ENCODE results near the gene ANK2. TPM values are rescaled to one million over a fixed set of nuclear protein-coding genes. Genes with fewer than 3 reads are reported as not detected.
"Not testable (repeated sequence)": the region's sequence is repeated elsewhere in the genome, so short reads cannot be mapped to it uniquely, and the experiment has no call there.

The ANK2 gene
- polyA plus RNA-seq, 3 donors: 1.2 to 29.7 (median 26.1) TPM

DNA sequence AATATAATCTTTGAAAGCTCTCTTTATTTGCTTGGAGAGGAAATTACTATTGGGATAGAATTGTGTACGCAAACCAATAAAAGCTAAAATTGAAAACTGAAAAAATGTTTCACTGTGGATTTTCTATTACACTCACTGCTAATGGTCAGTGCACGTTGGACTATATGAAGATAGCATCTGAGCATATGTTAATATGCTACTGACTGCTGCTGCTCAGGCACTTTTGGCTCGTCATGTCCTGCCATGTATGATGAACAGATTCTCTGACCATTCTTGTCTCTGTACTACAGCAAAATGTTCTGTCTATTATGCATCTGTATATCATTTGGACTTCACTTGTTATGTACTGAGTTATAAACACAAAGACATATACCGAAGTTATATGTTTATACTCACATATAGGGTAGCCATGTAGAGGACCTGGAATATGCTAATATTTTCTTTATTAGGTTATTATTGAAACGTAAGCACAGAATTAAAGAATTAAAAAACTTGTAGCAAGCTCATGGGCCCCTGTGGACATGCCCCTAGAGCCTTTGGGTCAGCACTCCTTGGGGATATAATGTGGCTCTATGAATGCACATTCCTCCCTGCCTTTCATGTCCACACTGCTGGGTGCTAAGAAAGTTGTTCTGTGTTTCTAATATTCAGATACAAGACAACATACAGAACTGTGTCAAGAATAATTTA lies 120.8 kb downstream of the ANK2 start:
- WGBS, 3 donors: 74 to 78% (median 76%) methylated on average over 5 of the region's 5 CpGs
- no peak overlapping the region for H3K27ac ChIP-seq (ENCODE audit: low read depth, low read length)

DNA sequence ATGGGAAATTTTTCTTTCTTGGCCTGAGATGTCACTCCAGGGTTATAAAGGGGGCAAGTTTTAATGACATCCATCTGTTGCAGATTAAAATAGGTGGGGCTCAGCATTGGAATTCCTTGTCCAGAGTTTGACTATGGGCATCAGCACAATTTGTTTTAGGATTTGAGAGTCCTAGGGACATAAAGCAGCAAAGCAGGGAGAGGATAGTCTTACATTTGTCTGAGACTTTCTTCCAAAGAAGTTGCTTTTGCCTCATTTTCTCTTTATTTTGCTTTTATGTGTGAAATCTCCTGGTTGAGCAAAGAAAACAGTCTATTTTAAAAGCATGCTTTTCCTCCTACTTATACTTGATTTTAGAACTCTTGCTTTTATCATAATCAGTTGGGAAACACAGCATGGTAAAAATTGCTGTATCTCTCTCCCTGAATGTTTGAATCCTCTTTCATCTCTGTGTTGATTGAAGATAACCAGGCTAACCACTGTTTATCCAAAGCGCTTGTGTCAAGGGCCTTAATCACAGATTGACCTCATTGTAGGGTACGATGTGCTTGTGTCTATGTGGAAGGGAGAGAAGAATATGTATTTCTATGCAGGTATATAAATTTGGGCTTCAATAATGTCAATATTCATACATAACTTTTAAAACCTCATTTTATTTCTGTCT lies 121.5 kb downstream of the ANK2 start:
- WGBS, 3 donors: 32 to 68% (median 64%) methylated on average over 2 of the region's 2 CpGs

DNA sequence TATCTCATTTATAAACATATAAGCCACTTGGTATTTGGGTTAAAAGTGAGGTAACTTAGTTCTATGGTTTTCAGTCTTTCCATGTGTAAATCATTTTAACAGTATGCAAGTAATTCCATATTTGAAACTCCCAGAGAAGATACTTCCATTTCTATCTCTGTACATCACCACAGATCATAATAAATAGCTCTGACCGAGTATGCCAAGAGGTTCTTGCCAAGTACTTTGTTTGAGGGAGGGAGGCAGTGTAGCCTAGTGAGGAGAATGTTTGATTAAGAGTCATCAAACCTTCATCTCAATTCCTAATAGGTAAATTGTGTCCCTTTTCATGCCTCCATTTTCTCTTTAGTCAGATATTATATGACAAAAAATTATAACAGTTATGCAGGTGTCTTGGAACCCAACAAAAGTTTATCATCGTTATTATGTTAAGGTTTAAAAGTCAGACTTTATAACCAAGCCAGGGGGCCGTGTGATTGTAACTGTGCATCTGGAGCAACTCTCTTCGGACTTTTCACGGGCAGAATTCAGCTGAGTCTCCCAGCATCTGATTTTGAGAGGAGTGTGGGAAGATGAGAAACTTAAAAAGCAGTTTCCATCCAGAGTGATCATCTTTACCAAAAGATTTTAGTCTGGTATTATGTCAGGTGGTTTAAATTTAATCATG lies 123.8 kb downstream of the ANK2 start:
- WGBS, 3 donors: 68 to 74% (median 69%) methylated on average over 5 of the region's 5 CpGs
- no peak overlapping the region for H3K27ac ChIP-seq (ENCODE audit: low read depth, low read length)

More for the DNA sequence above, 121.5 kb downstream of the ANK2 start:
- H3K27ac ChIP-seq (ENCODE audit: low read depth, low read length): no peak overlapping the region

DNA sequence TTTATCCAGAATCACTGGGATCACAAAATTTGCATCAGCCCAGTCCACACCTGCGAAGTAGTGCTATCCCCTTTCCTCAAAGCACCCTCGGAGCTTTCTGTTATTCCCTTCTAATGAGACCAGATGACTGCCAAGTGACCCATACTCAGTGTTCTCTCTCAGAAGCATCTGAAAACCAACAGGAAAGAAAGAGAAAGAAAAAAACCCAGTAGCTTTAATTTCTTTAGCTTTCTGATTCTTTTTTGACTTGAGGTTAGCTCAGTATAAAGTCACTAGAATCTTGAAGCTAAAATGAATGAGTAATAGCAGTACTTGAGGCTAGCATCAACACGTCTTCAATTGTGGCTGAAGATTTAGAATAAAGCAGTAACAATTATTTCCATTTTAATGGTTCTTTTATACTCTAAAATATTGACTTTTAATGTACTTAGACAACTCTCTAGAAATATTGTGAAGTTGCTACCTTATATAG lies 124.4 kb downstream of the ANK2 start:
- 61 to 75% (median 70%) methylated on average over 3 of the region's 3 CpGs for WGBS, 3 donors
- no peak overlapping the region for H3K27ac ChIP-seq (ENCODE audit: low read depth, low read length)

DNA sequence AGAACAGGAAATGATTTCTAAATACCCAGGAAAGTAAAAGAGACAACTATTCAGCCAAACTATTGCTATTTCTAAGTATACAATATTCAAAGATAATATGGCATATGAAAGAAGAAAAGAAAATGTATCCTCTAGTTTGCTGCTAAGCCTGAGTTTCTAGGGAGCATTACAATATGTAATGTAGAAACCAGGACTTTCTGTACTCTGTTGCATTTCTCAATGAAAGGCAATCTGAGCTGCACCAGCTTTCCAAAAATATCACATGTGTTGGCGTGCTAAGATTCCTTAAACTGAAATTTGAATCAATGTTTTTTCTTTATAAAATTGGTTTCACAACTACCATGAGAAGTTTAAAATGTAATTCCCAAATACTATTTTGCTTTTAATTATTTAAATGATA lies 129.6 kb downstream of the ANK2 start:
- no peak overlapping the region for H3K27ac ChIP-seq (ENCODE audit: low read depth, low read length)
- WGBS, 3 donors: 45 to 72% (median 55%) methylated on average over 1 of the region's 1 CpG

DNA sequence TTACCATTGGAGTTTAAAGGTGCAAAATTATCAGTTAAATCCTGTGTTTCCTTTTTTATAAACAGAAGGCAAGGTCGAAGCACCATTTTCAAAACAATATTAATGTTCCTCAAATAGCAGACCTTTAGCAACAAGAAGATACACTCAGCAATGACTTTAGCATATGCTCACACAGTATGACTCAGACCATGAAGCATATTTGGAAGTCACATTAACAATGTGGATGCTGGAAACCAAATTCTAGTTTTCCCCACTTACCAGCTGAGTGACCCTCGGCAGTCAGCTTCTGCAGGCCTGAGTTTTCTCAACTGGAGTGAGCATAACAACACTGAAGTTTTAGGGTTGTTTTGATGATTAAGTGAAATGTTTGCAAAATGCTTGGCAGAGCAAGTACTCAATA lies 130.5 kb downstream of the ANK2 start:
- WGBS, 3 donors: 58 to 65% (median 64%) methylated on average over 2 of the region's 2 CpGs

DNA sequence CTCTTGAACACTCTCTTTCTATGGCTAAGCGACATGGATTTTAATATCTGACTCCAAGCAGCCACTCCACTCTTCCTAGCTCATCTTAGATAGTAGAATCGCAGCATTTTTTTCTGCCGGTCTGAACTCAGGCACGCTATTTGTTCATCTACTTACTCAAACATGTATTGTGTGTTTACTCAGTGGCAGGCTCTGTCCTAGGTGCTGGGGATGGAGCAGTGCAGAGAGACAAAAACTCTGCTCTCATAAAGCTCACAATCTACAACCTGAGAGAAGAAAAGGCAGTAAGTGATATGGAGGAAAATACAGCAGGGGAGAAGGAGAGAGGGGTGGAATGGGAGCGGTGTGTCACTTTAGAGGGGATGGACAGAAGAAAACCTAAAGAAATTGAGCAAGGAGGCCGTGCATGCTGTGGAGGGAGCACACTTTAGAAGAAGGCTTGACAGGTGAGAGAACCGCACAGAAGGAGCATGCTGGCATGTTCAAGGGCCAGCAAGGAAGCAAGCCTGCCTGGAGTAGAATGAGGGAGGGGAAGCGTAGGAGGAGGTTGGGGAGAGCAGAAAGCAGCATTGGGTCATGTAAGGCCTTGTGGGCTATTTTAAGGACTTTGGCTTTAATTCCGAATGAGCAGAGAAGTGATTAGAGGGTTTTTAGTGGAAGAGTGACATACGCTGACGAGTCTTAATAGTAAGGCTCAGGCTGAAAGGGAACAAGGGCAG lies 132.0 kb downstream of the ANK2 start:
- WGBS, 3 donors: 55 to 75% (median 73%) methylated on average over 11 of the region's 11 CpGs

More for the DNA sequence above, 130.5 kb downstream of the ANK2 start:
- no peak overlapping the region for H3K27ac ChIP-seq (ENCODE audit: low read depth, low read length)

DNA sequence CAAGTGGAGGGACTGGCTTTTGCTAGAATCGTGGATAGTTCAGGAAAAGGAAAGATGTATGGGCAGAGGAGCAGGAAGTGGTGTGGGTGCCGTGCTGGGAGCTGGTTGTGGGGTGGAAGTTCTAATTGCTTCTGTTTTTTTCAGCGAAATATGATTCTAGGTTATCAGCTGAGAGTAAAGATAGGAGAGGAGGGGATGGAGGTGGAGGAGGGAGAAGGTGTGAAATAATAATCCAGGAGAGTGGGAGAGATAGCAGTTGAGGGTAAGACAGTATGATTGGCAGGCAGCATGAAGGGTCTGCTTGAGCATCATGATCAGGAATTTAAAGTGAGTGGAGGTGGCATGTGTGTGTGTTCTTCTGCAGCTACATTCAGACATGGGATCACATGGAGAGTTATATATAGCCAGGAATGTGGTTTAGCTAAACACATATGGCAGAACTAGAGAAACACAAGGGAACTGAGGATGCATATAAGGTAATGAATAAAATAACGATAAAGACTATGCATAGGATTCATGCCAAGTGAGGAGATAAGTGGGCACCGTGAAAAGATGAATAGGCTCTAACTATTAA lies 133.7 kb downstream of the ANK2 start:
- H3K27ac ChIP-seq (ENCODE audit: low read depth, low read length): no peak overlapping the region
- 49 to 58% (median 53%) methylated on average over 5 of the region's 5 CpGs for whole genome bisulfite sequencing, 3 donors

More for the DNA sequence above, 132.0 kb downstream of the ANK2 start:
- H3K27ac ChIP-seq (ENCODE audit: low read depth, low read length): no peak overlapping the region

DNA sequence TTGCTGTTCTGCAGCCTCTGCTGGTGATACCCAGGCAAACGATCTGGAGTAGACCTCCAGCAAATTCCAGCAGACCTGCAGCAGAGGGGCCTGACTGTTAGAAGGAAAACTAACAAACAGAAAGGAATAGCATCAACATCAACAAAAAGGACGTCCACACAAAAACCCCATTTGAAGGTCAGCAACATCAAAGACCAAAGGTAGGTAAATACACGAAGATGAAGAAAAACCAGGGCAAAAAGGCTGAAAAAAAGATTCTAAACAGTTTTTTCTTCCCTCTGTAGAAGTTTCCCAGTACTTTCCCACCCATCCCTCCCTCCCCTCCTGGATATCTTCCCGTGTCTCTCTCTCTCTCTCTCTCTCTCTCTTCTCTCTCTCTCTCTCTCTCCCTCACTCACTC lies 136.8 kb downstream of the ANK2 start:
- not testable (repeated sequence) for H3K27ac ChIP-seq (ENCODE audit: low read depth, low read length)
- WGBS, 3 donors: 20 to 51% (median 42%) methylated on average over 4 of the region's 4 CpGs

DNA sequence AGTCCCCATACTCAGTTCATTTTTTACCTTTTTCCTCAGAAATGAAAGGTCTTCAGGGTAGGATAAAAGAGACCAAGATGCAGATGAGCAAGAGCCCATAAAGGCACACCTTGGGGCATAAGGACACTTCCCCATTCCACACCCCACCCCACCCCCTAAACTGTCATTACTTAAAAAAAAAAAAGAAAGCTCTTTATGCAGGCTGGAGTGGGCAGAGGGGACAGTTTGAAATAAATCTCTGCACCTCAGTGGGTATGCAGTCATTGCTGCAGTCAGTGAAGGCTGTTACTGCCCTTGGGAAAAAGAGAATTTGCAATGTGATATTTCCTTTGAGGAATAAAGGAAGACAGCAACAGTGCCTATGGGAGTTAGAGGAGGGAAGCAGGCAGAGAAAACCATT lies 137.5 kb downstream of the ANK2 start:
- H3K27ac ChIP-seq (ENCODE audit: low read depth, low read length): no peak overlapping the region

DNA sequence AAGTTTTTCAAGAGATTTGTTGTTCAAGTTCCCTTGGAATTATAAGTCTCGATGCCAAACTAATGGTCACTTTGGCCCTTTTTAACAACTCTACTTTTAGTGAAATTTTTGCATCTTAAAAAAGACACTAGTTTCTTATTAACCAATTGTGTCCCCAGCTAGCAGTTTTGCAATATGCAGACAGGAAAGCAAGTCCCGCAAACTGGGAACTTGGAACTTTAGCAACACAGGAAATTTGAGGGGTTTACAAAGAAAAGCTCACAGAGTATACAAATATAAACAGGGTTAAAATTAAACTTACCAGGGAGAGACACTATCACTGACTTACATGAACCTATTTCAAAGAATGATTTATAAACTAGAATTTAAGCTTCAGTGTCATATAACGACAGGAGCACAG lies 137.9 kb downstream of the ANK2 start:
- 40 to 78% (median 49%) methylated on average over 3 of the region's 3 CpGs for WGBS, 3 donors
- no peak overlapping the region for H3K27ac ChIP-seq (ENCODE audit: low read depth, low read length)

DNA sequence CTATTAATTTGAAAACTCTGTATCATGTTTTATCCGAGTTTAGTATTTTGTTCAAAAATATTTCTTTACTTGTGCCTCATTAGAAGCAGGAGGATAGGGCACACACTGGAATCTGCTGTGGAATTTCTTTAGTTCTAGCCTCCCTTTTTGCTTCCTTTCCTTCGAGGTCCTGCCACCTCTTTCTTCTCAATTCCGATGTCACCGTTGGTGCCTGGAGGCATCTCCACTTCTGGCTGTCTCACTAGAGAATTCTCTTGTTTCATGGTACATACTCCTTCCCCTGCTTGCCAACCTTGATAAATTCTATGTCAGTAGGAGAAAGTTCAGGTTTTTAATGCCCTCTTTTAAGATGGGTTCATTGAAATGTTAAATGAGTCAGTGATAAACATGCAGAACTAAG lies 140.1 kb downstream of the ANK2 start:
- H3K27ac ChIP-seq (ENCODE audit: low read depth, low read length): no peak overlapping the region
- 73 to 87% (median 79%) methylated on average over 4 of the region's 4 CpGs for WGBS, 3 donors

DNA sequence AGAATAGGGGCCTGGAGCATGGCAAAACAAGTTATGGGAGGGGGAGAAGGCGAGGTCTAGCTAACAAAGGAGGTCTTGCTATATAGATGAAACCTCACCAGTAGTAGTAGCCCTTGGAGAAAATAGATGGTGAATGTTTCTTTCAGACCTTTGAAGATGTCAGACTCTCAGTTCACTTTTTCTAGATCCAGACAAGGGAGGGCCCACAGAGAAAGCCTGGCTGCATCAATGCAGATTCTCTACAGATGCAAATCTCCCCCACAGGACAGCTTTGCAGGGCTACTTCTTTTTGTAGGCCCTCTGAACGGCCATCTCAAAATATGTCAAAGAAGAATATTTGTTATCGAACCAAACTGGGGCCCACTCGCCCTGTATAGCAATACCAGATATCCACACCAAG lies 159.7 kb downstream of the ANK2 start:
- H3K27ac ChIP-seq (ENCODE audit: low read depth, low read length): no peak overlapping the region
- 76 to 85% (median 78%) methylated on average over 4 of the region's 4 CpGs for WGBS, 3 donors

DNA sequence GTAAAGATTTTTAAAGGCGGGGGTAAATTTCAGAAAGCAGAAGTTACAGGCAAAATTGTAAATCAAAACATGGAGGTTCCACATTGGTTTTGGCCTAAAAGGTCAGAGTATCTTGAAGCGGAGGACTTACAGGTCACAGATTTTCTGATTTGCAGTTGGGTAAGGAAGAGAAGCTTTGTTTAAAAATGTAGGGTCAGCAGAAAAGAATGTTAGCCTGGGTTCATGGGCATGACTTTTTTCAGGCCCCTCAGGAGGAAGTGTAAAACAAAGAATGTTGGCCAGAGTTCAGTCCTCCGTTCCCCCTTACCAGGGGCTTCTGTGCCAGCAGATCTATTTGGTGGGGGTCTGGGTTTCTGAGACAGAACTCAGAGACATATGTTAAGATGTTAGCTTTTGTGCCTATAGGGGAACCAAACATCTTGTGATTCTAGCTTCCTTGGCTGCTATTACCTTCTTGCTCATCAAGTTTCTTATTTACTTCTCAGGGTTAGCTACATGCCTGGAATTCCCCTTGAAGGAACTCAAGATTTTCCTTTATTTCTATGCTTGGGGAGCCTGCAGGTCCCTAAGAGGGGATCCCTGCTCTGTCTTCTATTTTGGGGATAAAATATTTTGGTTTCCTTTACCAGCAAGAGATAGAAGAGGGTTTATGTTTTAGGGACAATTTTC lies 160.3 kb downstream of the ANK2 start:
- 76 to 79% (median 76%) methylated on average over 3 of the region's 3 CpGs for WGBS, 3 donors
- H3K27ac ChIP-seq (ENCODE audit: low read depth, low read length): no peak overlapping the region

DNA sequence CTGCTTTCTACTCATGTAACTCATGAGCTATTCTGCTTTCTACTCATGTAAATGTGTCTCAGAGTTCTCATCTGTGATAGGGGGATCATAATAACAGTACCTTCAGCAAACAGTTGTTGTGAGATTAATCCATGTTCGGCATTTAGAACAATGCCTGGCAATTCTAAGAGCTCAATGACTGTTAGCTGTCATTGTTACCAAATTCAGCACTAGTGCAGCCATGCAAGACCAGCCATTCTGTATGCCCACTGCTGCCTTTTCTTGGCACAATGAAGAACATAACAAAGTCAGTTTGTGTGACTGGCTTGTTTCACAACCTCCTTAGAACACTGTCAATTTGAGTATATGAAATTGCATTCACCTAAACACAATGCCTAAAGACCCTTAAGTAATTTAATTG lies 163.2 kb downstream of the ANK2 start:
- 62 to 88% (median 85%) methylated on average over 1 of the region's 1 CpG for WGBS, 3 donors
- no peak overlapping the region for H3K27ac ChIP-seq (ENCODE audit: low read depth, low read length)

DNA sequence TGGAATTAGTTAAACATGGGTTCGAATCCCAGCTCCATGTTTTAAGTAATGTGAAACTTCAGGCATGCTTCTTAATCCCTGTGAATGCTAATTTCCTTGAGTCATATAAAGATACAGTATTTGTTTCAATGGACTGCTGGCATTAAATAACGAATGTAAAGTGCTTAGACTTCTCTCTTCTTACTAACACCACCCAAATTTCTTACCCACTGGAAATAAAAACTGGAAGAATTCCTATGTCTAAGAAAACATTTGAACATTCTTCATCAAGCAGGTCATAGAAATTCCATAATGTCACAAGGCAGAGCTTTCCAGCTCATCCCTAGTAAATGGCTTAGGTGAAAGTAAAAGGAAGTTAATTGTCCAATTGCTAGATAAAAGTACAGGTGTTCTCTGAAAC lies 172.5 kb downstream of the ANK2 start:
- whole genome bisulfite sequencing, 3 donors: 55 to 60% (median 57%) methylated on average over 2 of the region's 2 CpGs
- H3K27ac ChIP-seq (ENCODE audit: low read depth, low read length): no peak overlapping the region

DNA sequence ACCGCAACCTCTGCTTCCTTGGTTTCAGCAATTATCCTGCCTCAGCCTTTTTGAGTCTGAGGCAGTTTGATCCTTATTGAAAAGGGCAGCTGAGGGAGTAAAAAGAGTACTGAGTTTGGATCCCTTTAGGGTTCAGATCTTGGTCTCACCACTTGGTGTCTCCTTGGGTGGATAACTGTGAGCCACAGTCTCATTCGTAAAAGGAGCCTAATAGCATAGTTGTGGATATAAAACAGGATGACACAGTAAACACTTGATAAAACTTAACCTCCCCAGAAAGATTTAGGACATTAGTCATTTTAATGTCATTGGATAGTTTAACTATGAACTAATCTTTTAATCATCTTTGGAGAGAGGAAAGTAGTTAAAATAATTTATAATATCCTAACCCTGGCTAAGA lies 173.0 kb downstream of the ANK2 start:
- 68 to 75% (median 74%) methylated on average over 2 of the region's 2 CpGs for WGBS, 3 donors
- no peak overlapping the region for H3K27ac ChIP-seq (ENCODE audit: low read depth, low read length)

DNA sequence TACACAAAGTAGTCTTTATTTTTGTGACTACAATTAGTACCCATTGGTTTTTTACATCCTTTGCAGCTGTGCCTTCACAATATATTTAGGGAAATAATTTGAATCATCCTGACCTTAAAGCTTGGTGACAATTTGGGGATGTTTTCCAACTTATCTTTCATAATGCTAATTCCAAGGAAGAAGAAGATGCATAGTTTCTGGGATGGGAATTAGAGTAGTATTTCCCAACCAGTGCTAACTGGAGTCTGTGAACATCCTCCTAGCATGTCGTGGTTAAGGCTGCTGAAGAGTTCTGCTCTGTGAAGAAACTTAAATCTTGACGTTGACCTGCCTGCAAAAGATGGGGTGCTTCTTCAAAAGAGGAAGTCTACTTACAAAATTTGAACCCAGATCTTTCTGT lies 173.5 kb downstream of the ANK2 start:
- H3K27ac ChIP-seq (ENCODE audit: low read depth, low read length): no peak overlapping the region

More for the DNA sequence above, 173.5 kb downstream of the ANK2 start:
- WGBS, 3 donors: 70 to 77% (median 72%) methylated on average over 2 of the region's 2 CpGs

Data from adipose tissue (tissue), 3 donors.